Right lobe of liver (tissue), 4 donors: Measurements from ENCODE around the gene IRF8.
"Not testable (repeated sequence)": the region's sequence is repeated elsewhere in the genome, so short reads cannot be mapped to it uniquely, and the experiment has no call there.

ENCODE experiments used
- POLR2A ChIP-seq: fragments of 450-650 bp; IDR thresholded peaks from one replicate; pipeline ENCODE4 v1.6.1; 2017; ENCODE audit warnings: antibody characterized with exemption, mild to moderate bottlenecking
- TF ChIP-seq, protein P1 (sequence below), 4 donors: fragments of 200-600 bp in 3 of 4; fragments of 450-650 bp in 1 of 4; IDR thresholded peaks; one replicate each; pipeline versions ENCODE4 v1.5.1 to v1.8.0; 2016 to 2022; ENCODE audit warnings: antibody characterized with exemption in 4 of 4, mild to moderate bottlenecking in 2 of 4
- donor health status: DM: no; HTN: no; CAD: no.
- donor health status: DM: no; HTN: no; CAD: no.
- donor health status: DM: no; HTN: yes; CAD: no.

- TF ChIP-seq, protein P1, sequence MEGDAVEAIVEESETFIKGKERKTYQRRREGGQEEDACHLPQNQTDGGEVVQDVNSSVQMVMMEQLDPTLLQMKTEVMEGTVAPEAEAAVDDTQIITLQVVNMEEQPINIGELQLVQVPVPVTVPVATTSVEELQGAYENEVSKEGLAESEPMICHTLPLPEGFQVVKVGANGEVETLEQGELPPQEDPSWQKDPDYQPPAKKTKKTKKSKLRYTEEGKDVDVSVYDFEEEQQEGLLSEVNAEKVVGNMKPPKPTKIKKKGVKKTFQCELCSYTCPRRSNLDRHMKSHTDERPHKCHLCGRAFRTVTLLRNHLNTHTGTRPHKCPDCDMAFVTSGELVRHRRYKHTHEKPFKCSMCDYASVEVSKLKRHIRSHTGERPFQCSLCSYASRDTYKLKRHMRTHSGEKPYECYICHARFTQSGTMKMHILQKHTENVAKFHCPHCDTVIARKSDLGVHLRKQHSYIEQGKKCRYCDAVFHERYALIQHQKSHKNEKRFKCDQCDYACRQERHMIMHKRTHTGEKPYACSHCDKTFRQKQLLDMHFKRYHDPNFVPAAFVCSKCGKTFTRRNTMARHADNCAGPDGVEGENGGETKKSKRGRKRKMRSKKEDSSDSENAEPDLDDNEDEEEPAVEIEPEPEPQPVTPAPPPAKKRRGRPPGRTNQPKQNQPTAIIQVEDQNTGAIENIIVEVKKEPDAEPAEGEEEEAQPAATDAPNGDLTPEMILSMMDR (IDR thresholded peaks at IDR 0.05) = not testable (repeated sequence)
- not testable (repeated sequence) for TF ChIP-seq POLR2A
These were observed 43.7 kb downstream of the IRF8 start for GRCh38 chr16:85942659-85943058.
